Measurements from ENCODE around the gene NCKIPSD.

The NCKIPSD gene

DNA sequence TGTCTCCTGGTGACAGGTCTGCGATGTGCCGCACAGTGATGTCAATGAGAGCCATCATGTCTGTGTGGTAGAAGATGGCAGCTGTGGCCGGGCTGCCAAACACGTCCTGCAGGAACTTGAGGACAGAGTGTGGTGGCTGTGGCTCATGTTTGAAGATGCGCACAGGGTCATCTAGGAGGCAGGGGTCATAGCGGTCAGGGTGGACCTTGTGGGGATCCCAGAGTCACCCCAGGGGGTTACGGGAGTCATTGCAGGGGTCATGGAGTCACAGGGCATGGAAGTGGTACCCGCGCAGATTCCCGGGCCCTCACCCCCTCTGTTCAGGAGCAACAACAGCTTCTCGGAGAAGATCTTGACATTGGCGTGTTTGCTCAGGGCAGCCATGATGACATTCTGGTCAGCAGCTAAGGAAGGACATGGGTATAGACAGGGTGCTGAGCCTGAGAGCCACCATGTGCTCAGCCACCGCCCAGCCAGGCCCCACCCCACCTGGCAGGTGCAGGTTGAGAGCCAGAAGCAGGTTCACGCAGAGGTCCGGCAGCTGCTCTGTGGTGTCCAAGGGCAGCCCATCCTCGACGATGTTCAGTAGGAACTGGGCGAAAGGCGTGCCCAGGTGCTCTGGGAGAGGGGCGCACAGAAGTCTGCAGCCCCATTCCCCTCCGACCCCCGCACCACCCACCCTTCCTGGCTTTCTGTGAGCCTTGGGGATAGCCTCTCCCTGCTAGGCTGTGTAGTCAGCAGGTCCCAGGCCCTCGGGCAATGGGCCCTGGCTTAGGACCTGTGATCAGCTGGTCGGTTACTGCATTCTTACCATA, 6.9 kb downstream of the NCKIPSD start:
- DNase-seq (ENCODE audit: low read depth in 2 of 2): no peak

DNA sequence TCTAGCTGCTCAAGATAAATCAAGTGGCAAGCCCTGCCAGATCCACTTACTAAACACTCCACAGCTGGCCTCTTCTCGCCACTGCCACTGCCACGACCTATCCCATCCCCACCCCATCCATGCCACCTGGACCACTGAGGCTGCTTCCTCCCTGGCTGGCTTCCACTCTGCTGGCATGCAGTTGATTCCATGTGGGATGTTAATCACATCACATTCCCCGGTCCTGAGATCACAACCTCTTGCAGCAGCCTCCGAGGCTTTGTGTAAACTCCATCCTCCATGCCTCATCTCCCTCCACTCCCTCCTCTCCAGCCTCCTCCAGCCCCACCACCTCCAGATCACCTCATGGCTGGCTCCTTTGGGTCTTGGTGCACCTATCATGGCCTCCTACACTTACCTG, 7.7 kb downstream of the NCKIPSD start:
- DNase-seq (ENCODE audit: low read depth in 2 of 2): no peak

DNA sequence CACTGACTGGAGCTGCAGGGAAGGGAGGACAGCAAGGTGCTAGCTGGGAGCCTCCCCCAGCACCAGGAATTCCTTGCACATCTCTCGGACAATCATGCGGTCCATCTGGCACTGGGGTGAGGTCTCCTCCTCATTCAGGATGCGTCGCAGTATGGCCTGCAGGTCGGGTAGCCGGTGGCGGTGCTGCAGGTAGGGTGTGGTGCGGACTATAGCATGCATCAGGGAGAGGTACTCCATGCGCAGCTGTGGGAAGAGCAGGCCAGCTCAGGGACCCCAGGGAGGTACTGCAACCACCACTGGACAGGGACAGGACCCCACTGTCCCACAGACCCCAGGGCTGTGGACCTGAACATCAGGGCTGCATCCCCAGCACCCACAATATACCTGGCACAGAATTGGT, 11.2 kb downstream of the NCKIPSD start:
- no peak for DNase-seq (ENCODE audit: low read depth in 2 of 2)

DNA sequence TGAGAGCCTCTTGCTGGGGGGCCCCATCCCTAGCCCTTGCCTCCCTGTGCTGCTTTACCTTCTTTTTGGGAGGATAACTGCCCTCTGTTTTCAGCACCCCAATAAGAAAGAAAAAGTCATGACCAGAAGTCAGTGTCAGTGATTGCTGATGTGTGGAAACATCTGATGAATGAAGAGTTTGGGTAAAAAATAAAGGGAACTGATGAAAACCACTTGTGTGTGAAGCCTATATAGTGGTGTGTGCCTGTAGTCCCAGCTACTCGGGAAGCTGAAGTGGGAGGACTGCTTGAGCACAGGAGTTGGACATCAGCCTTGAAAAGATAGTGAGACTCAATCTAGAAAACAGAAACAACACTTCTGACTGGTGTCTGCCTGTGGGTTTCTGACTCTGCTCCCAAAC, 13.2 kb downstream of the NCKIPSD start:
- no peak for DNase-seq (ENCODE audit: low read depth in 2 of 2)

- no peak for DNase-seq (ENCODE audit: low read depth in 2 of 2)
Measured at GRCh38 chr3:48664929-48665328, 20.8 kb downstream of the NCKIPSD start.

DNA sequence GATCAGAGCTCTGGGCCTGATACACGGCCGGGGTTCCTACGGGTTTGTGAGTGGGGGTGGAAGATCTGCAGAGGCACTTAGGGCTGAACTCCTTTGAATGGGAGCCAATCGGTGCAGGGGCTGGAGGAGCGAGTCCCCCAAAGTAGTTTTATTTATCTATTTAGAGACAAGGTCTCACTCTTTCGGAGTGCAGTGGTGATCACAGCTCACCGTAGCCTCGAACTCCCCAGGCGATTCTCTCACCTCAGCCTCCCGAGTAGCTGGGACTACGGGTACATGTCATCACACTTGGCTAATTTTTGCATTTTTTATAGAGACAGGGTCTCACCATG, 21.4 kb downstream of the NCKIPSD start:
- DNase-seq (ENCODE audit: low read depth in 2 of 2): no peak

DNA sequence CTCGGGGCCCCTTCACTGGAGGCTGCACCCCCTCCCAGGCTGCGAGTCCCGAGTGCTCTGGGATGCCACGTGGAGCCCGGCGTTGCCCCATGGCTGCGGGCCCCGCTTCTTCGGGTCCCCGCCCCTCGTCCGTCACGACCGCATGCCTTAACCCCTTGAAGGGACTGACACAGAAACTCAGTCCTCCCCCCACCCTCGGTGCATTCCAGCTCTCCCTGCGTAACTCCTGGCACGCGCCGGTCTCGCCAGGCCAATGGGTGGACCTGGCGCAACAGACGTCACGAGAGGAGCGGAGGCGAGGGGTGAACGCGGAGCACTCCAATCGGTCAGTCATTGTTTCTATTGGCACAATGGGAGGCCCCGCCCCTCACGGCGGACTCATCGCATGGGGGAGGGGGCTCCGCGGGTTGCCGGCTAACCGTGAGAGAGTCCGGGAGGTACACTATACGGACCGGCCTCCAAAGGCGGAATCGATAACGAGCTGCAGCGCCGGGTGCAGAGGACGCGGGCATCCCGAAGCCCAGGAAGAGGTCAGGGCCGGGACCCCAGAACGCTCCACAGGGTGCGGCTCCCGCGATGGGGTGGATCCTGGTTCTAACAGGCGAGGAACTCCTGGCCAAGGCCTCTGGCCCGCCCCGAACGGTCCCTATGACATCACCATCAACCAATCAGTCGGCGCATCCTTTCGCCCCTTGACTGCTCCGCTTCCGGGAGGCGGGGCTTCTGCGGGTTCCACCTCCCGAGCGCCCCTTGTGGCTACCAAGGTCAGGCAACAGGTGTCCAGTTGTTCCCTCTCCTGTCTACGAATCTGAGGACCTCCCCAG, 22.0 kb downstream of the NCKIPSD start:
- peak; percentile 70 to 92 for DNase-seq (ENCODE audit: low read depth in 2 of 2)

DNA sequence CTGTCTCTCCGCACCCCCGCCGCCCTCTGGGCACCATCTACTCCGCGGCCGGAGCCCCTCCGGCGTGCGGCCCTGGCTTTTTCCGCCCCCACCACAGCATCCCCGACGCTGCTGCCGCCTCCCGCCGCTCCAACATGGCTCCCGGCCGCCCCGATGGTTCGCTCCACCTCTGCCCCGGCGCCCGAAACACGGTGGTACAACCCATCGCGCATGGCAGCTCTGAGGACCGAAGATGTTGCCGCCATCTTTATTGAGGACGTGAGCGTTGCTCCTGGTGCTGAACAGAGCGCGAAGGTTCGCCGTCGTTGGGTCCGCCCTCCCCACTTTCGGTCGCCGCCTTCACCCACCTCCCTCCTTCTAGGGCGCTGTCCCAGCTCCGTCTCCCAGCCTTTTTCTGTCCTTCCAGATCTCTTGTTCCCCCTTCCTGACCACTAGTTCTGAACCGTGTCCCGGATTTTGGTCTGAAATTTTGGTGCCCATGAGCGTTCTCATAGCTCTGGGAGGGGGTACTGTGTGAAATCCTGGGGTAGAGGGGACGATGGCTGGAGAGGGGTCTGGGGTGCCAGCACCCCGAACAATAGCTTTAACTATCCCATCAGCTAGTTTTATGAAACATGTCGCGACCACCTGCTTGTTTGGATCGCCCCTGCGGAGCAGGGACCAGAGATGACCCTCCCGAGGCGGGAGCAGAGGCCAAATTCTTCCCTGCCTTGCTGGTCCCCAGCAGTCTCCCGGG, 22.8 kb downstream of the NCKIPSD start, which contains the start of gene CELSR3:
Gene CELSR3, minus strand, starts transcription at position 134 of the 736 bp plus-strand sequence. CDS start 252 bp downstream, outside the sequence.
- peak in 1 of 2 donors; percentile 49 for DNase-seq (ENCODE audit: low read depth in 2 of 2)

- DNase-seq (ENCODE audit: low read depth in 2 of 2): no peak
Measured at GRCh38 chr3:48662145-48662752, 23.5 kb downstream of the NCKIPSD start.

- peak; percentile 59 to 66 for DNase-seq (ENCODE audit: low read depth in 2 of 2)
Measured at GRCh38 chr3:48661501-48662144, 24.1 kb downstream of the NCKIPSD start.

- DNase-seq (ENCODE audit: low read depth in 2 of 2): no peak
Measured at GRCh38 chr3:48660800-48661400, 24.8 kb downstream of the NCKIPSD start.

GRCh38 chr3:48656841-48657281, 28.9 kb downstream of the NCKIPSD start:
- no peak for DNase-seq (ENCODE audit: low read depth in 2 of 2)

- DNase-seq (ENCODE audit: low read depth in 2 of 2): peak; percentile 71 to 79
Measured at GRCh38 chr3:48656061-48656840, 29.5 kb downstream of the NCKIPSD start.

GRCh38 chr3:48655606-48656005, 30.1 kb downstream of the NCKIPSD start:
- peak in 1 of 2 donors; percentile 33 for DNase-seq (ENCODE audit: low read depth in 2 of 2)

DNA sequence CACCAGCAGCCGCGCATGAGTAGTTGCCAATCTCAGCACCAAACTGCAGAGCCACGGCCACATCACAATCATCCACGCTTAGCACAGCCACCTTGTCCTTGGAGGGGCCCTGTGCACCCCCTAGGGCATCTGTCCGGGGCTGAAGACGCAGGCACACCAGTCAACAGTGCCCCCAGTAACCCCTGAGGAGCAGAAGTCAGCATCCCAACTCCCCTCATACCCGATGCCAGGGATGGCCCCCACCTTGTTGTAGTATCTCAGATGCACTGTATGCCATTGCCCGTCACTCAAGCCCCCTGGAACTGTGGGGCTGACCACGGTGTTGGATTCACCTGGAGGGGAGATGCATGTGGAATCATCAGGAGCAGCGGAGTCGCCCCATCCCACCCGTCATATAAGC, 30.7 kb downstream of the NCKIPSD start:
- DNase-seq (ENCODE audit: low read depth in 2 of 2): no peak

- no peak for DNase-seq (ENCODE audit: low read depth in 2 of 2)
Measured at GRCh38 chr3:48652923-48653715, 32.6 kb downstream of the NCKIPSD start.

DNA sequence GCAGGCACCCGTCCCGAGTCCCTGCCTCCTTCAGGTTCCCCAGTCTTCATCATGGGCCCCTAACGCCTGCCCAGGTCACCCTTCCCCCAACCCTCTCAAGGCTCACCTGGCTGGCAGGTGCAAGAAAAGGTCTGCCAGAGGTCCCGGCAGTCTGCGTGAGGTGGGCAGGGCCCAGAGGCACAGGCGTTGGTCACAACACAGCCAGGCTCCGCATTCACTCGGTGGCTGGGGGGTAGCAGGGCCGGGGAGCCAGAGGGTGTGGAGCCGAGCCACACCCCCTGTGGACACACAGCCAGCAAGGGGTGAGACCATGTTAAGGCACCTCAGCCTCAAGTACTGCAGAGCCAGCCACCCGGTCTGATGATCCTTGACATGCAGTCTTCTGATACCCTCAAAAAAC, 33.9 kb downstream of the NCKIPSD start:
- no peak for DNase-seq (ENCODE audit: low read depth in 2 of 2)

DNA sequence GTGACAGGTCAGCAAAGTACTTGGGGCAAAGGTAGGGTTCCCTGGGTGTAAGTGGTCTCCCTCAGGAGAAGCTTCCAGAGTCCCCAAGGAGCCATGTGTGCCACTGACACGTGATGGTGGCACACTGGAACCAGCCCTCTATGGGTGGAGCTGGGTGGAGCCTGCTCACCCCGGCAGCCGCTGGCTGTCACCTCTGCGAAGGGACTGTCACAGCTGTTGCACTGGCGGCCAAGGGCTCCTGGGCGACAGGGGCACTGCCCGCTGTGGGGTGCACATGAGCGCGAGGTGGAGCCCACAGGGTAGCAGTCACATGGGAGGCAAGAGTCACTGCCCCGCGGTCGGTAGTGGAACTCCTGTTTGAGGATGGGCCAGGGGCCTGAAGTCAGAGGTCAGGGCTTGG, 35.0 kb downstream of the NCKIPSD start:
- DNase-seq (ENCODE audit: low read depth in 2 of 2): no peak

DNA sequence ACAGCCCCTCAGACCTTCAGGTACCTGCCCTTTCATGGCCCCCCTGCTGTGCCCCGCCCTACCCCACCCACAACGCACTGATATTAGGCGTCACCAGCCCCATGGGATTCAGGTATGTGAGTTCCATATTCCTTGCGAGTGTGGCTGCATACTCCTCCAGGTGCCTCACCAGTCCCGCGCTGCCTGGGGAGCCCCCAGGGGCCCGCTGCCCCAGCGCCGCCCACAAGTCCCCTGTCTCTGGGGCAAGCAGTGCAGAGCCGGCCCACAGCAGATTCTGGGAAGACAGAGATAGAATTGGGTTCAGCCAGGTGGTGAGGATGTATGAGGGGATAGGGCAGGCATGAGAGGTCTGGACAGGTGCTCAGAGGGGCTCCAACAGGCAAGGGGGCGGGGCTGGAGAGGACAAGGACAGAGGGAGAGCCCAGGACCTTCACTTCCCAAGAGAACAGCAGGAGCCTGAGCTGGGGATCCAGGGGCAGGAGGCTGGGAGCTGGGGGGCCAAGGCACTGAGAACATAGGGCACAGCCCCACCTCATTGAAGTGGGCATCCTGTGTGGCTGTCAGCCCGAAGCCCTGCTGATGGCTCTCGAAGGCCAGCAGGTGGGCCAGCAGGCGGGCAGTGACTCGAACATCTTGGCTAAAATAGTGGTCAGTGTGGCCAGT, 37.4 kb downstream of the NCKIPSD start:
- DNase-seq (ENCODE audit: low read depth in 2 of 2): no peak
